HL-60/S4 treated with phorbol 12-myristate 13-acetate at 8.2 ng/mL for 4 days and 3 days (cell line): ENCODE measurements around the gene ALG1L2.
"Not testable (repeated sequence)": the region's sequence is repeated elsewhere in the genome, so short reads cannot be mapped to it uniquely, and the experiment has no call there.

ENCODE experiments used
- in situ Hi-C: fragments of 300-500 bp; cut with MboI; formaldehyde crosslinking; loops from 2 replicates; pipeline ENCODE4 v1.15.0; 2022; ENCODE audit warnings: low sequenced_read_pairs

The ALG1L2 gene

GRCh38 chr3:130093741-130094391 lies 12.2 kb downstream of the ALG1L2 start:
- in situ Hi-C loops = loop anchor here (10.0 kb wide), 1 partner anchor 149 kb away; no protein-coding TSS in a partner anchor

GRCh38 chr3:130094491-130094941 lies 12.9 kb downstream of the ALG1L2 start:
- in situ Hi-C loops = loop anchor here (10.0 kb wide), 1 partner anchor 150 kb away; no protein-coding TSS in a partner anchor

- in situ Hi-C loops = loop anchor here (10.0 kb wide), 1 partner anchor 151 kb away; no protein-coding TSS in a partner anchor
Observed at GRCh38 chr3:130095858-130096257, 14.2 kb downstream of the ALG1L2 start.

- in situ Hi-C loops = loop anchor here (10.0 kb wide), 1 partner anchor 152 kb away; no protein-coding TSS in a partner anchor
Observed at GRCh38 chr3:130097096-130097495, 15.5 kb downstream of the ALG1L2 start.

- in situ Hi-C loops = loop anchor here (10.0 kb wide), 1 partner anchor 153 kb away; no protein-coding TSS in a partner anchor
Observed at GRCh38 chr3:130097690-130098638, 16.3 kb downstream of the ALG1L2 start.

GRCh38 chr3:130098639-130099385 lies 17.2 kb downstream of the ALG1L2 start:
- in situ Hi-C loops = loop anchor here (10.0 kb wide), 1 partner anchor 154 kb away; no protein-coding TSS in a partner anchor

GRCh38 chr3:130102545-130102944 lies 20.9 kb downstream of the ALG1L2 start:
- in situ Hi-C loops = not testable (repeated sequence)

GRCh38 chr3:130104191-130104590 lies 22.6 kb downstream of the ALG1L2 start:
- in situ Hi-C loops = not testable (repeated sequence)

- in situ Hi-C loops = not testable (repeated sequence)
Observed at GRCh38 chr3:130107333-130107995, 25.8 kb downstream of the ALG1L2 start.

GRCh38 chr3:130108836-130109585 lies 27.4 kb downstream of the ALG1L2 start:
- in situ Hi-C loops = not testable (repeated sequence)

- in situ Hi-C loops = not testable (repeated sequence)
Observed at GRCh38 chr3:130110386-130111169, 28.9 kb downstream of the ALG1L2 start.

- in situ Hi-C loops = no loop called here
Observed at GRCh38 chr3:130111185-130111864, 29.7 kb downstream of the ALG1L2 start.

GRCh38 chr3:130111865-130112747 lies 30.5 kb downstream of the ALG1L2 start:
- in situ Hi-C loops = not testable (repeated sequence)

GRCh38 chr3:130112748-130113073 lies 31.1 kb downstream of the ALG1L2 start:
- in situ Hi-C loops = not testable (repeated sequence)

GRCh38 chr3:130115400-130115799 lies 33.8 kb downstream of the ALG1L2 start:
- in situ Hi-C loops = not testable (repeated sequence)

GRCh38 chr3:130117933-130118332 lies 36.3 kb downstream of the ALG1L2 start:
- in situ Hi-C loops = no loop called here

- in situ Hi-C loops = not testable (repeated sequence)
Observed at GRCh38 chr3:130119824-130120223, 38.2 kb downstream of the ALG1L2 start.
